Fibroblast of the aortic adventitia (primary cell): ENCODE measurements around the gene CNR2. TPM values are rescaled to one million over a fixed set of nuclear protein-coding genes. Genes with fewer than 3 reads are reported as not detected.

ENCODE experiments used
- DNase-seq: peaks from one replicate; pipeline ENCODE4 v3.0.0-alpha.2; 2010; ENCODE audit warnings: low read depth
- H3K4me3 ChIP-seq: 2 replicates; pipeline ENCODE4 v1.5.1; 2011; ENCODE audit warnings: low read depth, mild to moderate bottlenecking, control low read depth, low read length, moderate library complexity
- total RNA-seq: library from RNA; depleted of rRNA; stranded (reverse); fragments of >200 nt; gene quantifications from 2 replicates; pipeline ENCODE4 v1.2.3, GENCODE V29; 2012; ENCODE audit warnings: low replicate concordance
- TF ChIP-seq, protein P1 (sequence below): IDR thresholded peaks from 2 replicates; pipeline ENCODE4 v1.5.1; 2011; ENCODE audit warnings: mild to moderate bottlenecking, low read length, control low read depth, inconsistent platforms; ENCODE audit not compliant: insufficient read depth

CNR2 gene
- total RNA-seq, 1 donor, result under 0.01 TPM

- DNase-seq, result no peak
- TF ChIP-seq, protein P1, sequence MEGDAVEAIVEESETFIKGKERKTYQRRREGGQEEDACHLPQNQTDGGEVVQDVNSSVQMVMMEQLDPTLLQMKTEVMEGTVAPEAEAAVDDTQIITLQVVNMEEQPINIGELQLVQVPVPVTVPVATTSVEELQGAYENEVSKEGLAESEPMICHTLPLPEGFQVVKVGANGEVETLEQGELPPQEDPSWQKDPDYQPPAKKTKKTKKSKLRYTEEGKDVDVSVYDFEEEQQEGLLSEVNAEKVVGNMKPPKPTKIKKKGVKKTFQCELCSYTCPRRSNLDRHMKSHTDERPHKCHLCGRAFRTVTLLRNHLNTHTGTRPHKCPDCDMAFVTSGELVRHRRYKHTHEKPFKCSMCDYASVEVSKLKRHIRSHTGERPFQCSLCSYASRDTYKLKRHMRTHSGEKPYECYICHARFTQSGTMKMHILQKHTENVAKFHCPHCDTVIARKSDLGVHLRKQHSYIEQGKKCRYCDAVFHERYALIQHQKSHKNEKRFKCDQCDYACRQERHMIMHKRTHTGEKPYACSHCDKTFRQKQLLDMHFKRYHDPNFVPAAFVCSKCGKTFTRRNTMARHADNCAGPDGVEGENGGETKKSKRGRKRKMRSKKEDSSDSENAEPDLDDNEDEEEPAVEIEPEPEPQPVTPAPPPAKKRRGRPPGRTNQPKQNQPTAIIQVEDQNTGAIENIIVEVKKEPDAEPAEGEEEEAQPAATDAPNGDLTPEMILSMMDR, result no peak
- no peak overlapping the region for H3K4me3 ChIP-seq
Observed at GRCh38 chr1:23953020-23953419, 39.9 kb upstream of the CNR2 start.

- TF ChIP-seq, protein P1, result no peak
- H3K4me3 ChIP-seq, result no peak overlapping the region
- no peak for DNase-seq
Observed at GRCh38 chr1:23947366-23947765, 34.2 kb upstream of the CNR2 start.

DNA sequence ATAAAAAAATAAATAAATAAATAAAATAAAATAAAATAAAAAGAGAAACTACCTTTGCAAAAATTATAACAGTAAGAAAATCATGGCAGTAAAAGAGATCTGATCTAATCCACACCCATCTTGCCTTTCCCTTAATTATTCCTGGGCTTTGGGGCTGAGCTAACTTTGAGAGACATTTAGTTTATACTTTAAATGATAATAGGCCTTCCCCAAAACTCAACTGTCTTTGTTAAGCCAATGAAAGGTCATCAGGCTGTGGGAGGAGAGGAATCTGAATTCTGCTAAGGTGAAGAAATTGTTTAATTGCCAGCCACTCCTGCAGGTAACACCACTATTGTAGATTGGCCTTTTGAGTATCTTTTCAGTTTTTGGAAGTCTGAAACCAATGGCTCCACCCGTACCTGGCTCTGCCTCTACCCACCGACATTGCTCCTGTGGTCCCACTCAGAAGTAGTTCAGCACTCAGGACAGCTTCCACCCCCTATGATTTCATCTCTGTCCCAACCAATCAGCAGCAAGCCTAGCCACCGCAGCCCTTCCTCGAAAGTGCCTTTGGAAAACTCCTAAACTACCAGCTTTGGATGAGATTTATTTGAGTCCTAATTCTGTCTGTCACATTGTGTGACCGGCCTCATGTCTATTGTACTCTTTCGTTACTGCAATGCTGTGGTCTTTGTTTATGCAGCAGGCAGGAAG is 23.5 kb upstream of the CNR2 start:
- TF ChIP-seq, protein P1, result no peak
- no peak for DNase-seq
- no peak overlapping the region for H3K4me3 ChIP-seq

DNA sequence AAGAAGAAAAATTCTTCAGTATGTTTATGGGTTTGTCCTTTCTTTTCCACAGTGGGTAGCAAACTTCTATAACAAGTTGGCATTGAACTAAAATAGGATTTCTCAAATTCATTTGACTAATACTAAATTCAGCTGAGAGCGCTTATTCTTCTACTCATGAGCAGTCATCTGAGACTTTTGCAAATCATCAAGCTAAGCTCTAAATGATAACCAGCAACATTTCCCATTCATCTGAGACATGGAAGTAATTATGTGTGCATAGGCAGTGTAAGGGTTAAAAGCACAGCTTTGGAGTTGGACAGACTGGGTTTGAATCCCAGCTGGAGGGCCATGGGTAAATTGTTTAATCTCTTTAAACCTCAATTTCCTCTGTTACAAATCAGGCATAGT is 18.3 kb upstream of the CNR2 start:
- TF ChIP-seq, protein P1, result no peak
- DNase-seq, result no peak
- no peak overlapping the region for H3K4me3 ChIP-seq

DNA sequence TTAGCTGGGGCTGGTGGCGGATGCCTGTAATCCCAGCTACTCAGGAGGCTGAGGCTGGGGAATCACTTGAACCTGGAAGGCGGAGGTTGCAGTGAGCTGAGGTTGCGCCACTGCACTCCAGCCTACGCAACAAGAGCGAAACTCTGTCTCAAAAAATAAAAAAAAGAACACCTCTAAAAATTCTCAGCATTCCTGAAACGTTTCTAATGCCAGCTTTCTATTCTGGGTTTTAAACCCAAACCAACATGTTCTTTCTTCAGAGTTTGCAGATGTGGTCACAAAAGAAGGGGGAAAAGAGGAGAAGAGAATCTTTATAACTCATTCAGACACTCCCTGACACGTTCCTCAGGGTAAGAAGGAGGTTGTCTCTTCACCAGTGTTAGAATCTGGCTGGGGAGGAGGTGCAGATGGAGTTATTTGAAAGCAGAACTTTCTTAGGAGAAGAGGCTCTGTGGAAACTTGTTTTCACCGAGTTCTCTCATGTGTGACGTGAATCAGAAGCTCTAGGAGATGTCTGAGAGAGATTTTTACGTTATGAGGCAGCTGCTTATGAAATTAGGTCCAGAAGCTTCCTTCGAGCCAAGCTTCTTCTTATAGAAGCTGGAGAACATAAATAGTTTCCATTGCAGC is 17.8 kb upstream of the CNR2 start:
- peak; percentile 65 for DNase-seq
- no peak overlapping the region for H3K4me3 ChIP-seq
- TF ChIP-seq, protein P1, result no peak

- TF ChIP-seq, protein P1, result no peak
- no peak for DNase-seq
Observed at GRCh38 chr1:23930270-23930669, 17.1 kb upstream of the CNR2 start.

More at GRCh38 chr1:23930270-23930669, 17.1 kb upstream of the CNR2 start:
- H3K4me3 ChIP-seq, result no peak overlapping the region
